GM21390 (cell line): ENCODE results near the gene BIN1.

Experiments
- ATAC-seq: cut with Tn5 transposase; IDR thresholded peaks from one replicate; pipeline ENCODE4 v1.9.1; 2021; ENCODE audit not compliant: unreplicated experiment

BIN1 gene

GRCh38 chr2:127003070-127003800, 103.7 kb downstream of the BIN1 start:
- ATAC-seq, result no peak

- ATAC-seq, result no peak
Observed at GRCh38 chr2:127001751-127002150, 105.2 kb downstream of the BIN1 start.

GRCh38 chr2:127000937-127001336, 106.0 kb downstream of the BIN1 start:
- no peak for ATAC-seq

- ATAC-seq, result no peak
Observed at GRCh38 chr2:127000194-127000593, 106.8 kb downstream of the BIN1 start.

GRCh38 chr2:126999106-126999756, 107.7 kb downstream of the BIN1 start:
- no peak for ATAC-seq

- no peak for ATAC-seq
Observed at GRCh38 chr2:126998486-126998885, 108.5 kb downstream of the BIN1 start.
